ENCODE results near the gene KCNK13. TPM values are rescaled to one million over a fixed set of nuclear protein-coding genes. Genes with fewer than 3 reads are reported as not detected.

KCNK13 gene
- total and polyA plus RNA-seq, 2 donors (not counting 1 experiment from before 2014, with no cell fraction given) = not detected

- no peak overlapping the region for H3K4me3 ChIP-seq (replicated peaks in 1 of 4; ENCODE audit: control extremely low read depth in 1 of 4, insufficient read depth in 1 of 4, low read depth in 3 of 4, low read length in 4 of 4)
- H3K9ac ChIP-seq (ENCODE audit: insufficient read depth, low read length) = no peak overlapping the region
- H2AFZ ChIP-seq (ENCODE audit: low read length) = no peak overlapping the region
- no peak overlapping the region for H3K27ac ChIP-seq (ENCODE audit: insufficient read depth, low read length)
- peaks cover 5% of the 10 kb centered on the region for H3K36me3 ChIP-seq (ENCODE audit: control insufficient read depth, insufficient read depth, low read length)
- H3K4me2 ChIP-seq (ENCODE audit: extremely low read depth, insufficient read depth, low read length) = no peak overlapping the region
- H3K79me2 ChIP-seq (ENCODE audit: control insufficient read depth, insufficient read depth, low read length) = no peaks in the 10 kb centered on the region
- no peaks in the 10 kb centered on the region for H4K20me1 ChIP-seq (ENCODE audit: control insufficient read depth, extremely low read depth, insufficient read depth, low read length)
- TF ChIP-seq CTCF (conservative IDR thresholded peaks at IDR 0.05 in 1 of 2, IDR thresholded peaks at IDR 0.05 in 1 of 2; ENCODE audit: low read depth in 1 of 2, low read length in 2 of 2) (no peak), EZH2 (IDR thresholded peaks at IDR 0.05; ENCODE audit: low read length, missing control alignments) (no peak)
- DNase-seq (ENCODE audit: low read depth in 2 of 2) = peak in 1 of 2 donors; percentile 80
- H3K27me3 ChIP-seq (ENCODE audit: control insufficient read depth, insufficient read depth, low read length) = no peaks in the 10 kb centered on the region
- no peaks in the 10 kb centered on the region for H3K9me3 ChIP-seq (ENCODE audit: control insufficient read depth, insufficient read depth, low read depth, low read length)
- no peaks in the 10 kb centered on the region for H3K4me1 ChIP-seq (ENCODE audit: control insufficient read depth, extremely low read depth, insufficient read depth, low read length)
These were observed 22.4 kb upstream of the KCNK13 start for GRCh38 chr14:90039253-90040010.

- no peak overlapping the region for H3K4me3 ChIP-seq (replicated peaks in 1 of 4; ENCODE audit: control extremely low read depth in 1 of 4, insufficient read depth in 1 of 4, low read depth in 3 of 4, low read length in 4 of 4)
These were observed 21.4 kb upstream of the KCNK13 start for GRCh38 chr14:90040411-90040810.

DNA sequence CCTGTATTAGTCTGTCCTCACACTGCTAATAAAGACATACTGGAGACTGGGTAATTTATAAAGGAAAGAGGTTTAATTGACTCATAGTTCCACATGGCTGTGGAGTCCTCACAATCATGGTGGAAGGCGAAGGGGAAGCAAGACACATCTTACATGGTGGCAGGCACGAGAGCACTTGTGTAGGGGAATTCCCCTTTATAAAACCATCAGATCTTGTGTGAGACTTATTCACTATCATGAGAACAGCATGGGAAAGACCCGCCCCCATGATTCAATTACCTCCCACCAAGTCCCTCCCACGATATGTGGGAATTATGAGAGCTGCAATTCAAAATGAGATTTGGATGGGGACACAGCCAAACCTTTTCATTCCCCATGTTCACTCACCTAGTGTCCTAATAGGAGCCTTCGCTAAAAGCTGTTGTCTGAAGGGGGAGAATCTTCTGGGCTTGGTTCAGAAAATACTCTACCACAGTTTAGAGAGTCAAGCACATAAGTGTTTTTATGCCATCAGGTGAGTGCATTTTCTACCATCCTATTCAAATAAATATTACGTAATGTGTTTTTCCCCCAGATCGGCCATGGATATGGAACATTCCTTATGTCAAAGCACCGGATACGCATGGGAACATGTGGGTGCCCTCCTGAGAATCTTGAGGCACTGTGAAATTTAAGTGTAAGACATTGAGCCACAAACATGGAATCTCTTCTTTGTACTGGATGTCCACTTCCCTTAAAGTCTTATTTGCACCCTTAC lies 19.1 kb upstream of the KCNK13 start:
- H3K79me2 ChIP-seq (ENCODE audit: control insufficient read depth, insufficient read depth, low read length) = no peaks in the 10 kb centered on the region
- no peak overlapping the region for H3K4me2 ChIP-seq (ENCODE audit: extremely low read depth, insufficient read depth, low read length)
- H4K20me1 ChIP-seq (ENCODE audit: control insufficient read depth, extremely low read depth, insufficient read depth, low read length) = no peaks in the 10 kb centered on the region
- no peak overlapping the region for H2AFZ ChIP-seq (ENCODE audit: low read length)
- H3K27me3 ChIP-seq (ENCODE audit: control insufficient read depth, insufficient read depth, low read length) = no peaks in the 10 kb centered on the region
- TF ChIP-seq CTCF (conservative IDR thresholded peaks at IDR 0.05 in 1 of 2, IDR thresholded peaks at IDR 0.05 in 1 of 2; ENCODE audit: low read depth in 1 of 2, low read length in 2 of 2) (no peak), EZH2 (IDR thresholded peaks at IDR 0.05; ENCODE audit: low read length, missing control alignments) (no peak)
- no peak overlapping the region for H3K4me3 ChIP-seq (replicated peaks in 1 of 4; ENCODE audit: control extremely low read depth in 1 of 4, insufficient read depth in 1 of 4, low read depth in 3 of 4, low read length in 4 of 4)
- no peaks in the 10 kb centered on the region for H3K9me3 ChIP-seq (ENCODE audit: control insufficient read depth, insufficient read depth, low read depth, low read length)
- no peak for DNase-seq (ENCODE audit: low read depth in 2 of 2)
- H3K4me1 ChIP-seq (ENCODE audit: control insufficient read depth, extremely low read depth, insufficient read depth, low read length) = no peaks in the 10 kb centered on the region
- peaks cover 3% of the 10 kb centered on the region for H3K36me3 ChIP-seq (ENCODE audit: control insufficient read depth, insufficient read depth, low read length)
- no peak overlapping the region for H3K9ac ChIP-seq (ENCODE audit: insufficient read depth, low read length)
- H3K27ac ChIP-seq (ENCODE audit: insufficient read depth, low read length) = no peak overlapping the region

More at GRCh38 chr14:90040411-90040810, 21.4 kb upstream of the KCNK13 start:
- H3K9me3 ChIP-seq (ENCODE audit: control insufficient read depth, insufficient read depth, low read depth, low read length) = no peaks in the 10 kb centered on the region
- no peak overlapping the region for H2AFZ ChIP-seq (ENCODE audit: low read length)
- no peaks in the 10 kb centered on the region for H3K4me1 ChIP-seq (ENCODE audit: control insufficient read depth, extremely low read depth, insufficient read depth, low read length)
- H3K27me3 ChIP-seq (ENCODE audit: control insufficient read depth, insufficient read depth, low read length) = no peaks in the 10 kb centered on the region
- no peak overlapping the region for H3K4me2 ChIP-seq (ENCODE audit: extremely low read depth, insufficient read depth, low read length)
- H3K27ac ChIP-seq (ENCODE audit: insufficient read depth, low read length) = no peak overlapping the region
- H3K9ac ChIP-seq (ENCODE audit: insufficient read depth, low read length) = no peak overlapping the region
- no peaks in the 10 kb centered on the region for H4K20me1 ChIP-seq (ENCODE audit: control insufficient read depth, extremely low read depth, insufficient read depth, low read length)
- no peak for DNase-seq (ENCODE audit: low read depth in 2 of 2)
- no peaks in the 10 kb centered on the region for H3K79me2 ChIP-seq (ENCODE audit: control insufficient read depth, insufficient read depth, low read length)
- TF ChIP-seq EZH2 (IDR thresholded peaks at IDR 0.05; ENCODE audit: low read length, missing control alignments) = no peak
- H3K36me3 ChIP-seq (ENCODE audit: control insufficient read depth, insufficient read depth, low read length) = peaks cover 5% of the 10 kb centered on the region

All from fibroblast of lung (primary cell).